Activated CD8-positive, alpha-beta T cell treated with anti-CD3 and anti-CD28 coated beads, Interleukin-2, amount 10 ng/mL, durations not matched to agents 7 days and 5 days (primary cell): ENCODE results near the gene FCHO2. TPM values are rescaled to one million over a fixed set of nuclear protein-coding genes. Genes with fewer than 3 reads are reported as not detected.
A peak's percentile ranks its signal among the peaks of the same experiment; 100 is the strongest.
"Not testable (repeated sequence)": the region's sequence is repeated elsewhere in the genome, so short reads cannot be mapped to it uniquely, and the experiment has no call there.

Experiments used
- ATAC-seq: fragments of 150-1000 bp; cut with Tn5 transposase; one replicate; pipeline ENCODE4 v1.10.0; 2021; ENCODE audit warnings: moderate library complexity
- CTCF ChIA-PET: fragments of 350-600 bp; sonication (Branson Sonifier 250); formaldehyde crosslinking; loops from one replicate; lab custom pipeline; 2021; ENCODE audit warnings: antibody characterized with exemption; lab: Charles Lee
- POLR2A ChIA-PET: fragments of 350-600 bp; sonication (Branson Sonifier 250); formaldehyde crosslinking; loops from one replicate; lab custom pipeline; 2021; ENCODE audit warnings: antibody characterized with exemption; lab: Charles Lee
- DNase-seq: peaks from one replicate; pipeline ENCODE4 v3.0.0-alpha.2; 2020
- H3K27ac Mint-ChIP-seq: one replicate; pipeline ENCODE4 v1.8.0; 2021; ENCODE audit warnings: mild to moderate bottlenecking, mixed read lengths
- H3K27me3 Mint-ChIP-seq: one replicate; pipeline ENCODE4 v1.8.0; 2021; ENCODE audit warnings: low read depth, mixed read lengths
- H3K36me3 Mint-ChIP-seq: one replicate; pipeline ENCODE4 v1.8.0; 2021; ENCODE audit warnings: low read depth, mixed read lengths
- H3K4me1 Mint-ChIP-seq: one replicate; pipeline ENCODE4 v1.8.0; 2021; ENCODE audit warnings: low read depth, mixed read lengths
- H3K4me3 Mint-ChIP-seq: one replicate; pipeline ENCODE4 v1.8.0; 2021; ENCODE audit warnings: mild to moderate bottlenecking, mixed read lengths
- H3K9me3 Mint-ChIP-seq: one replicate; pipeline ENCODE4 v1.8.0; 2022; ENCODE audit warnings: mixed read lengths; ENCODE audit not compliant: insufficient read depth
- total RNA-seq, 2 experiments: library from RNA; stranded (reverse); gene quantifications; one replicate each; pipeline ENCODE4 v1.2.3, GENCODE V29; 2021

Gene FCHO2, protein sequence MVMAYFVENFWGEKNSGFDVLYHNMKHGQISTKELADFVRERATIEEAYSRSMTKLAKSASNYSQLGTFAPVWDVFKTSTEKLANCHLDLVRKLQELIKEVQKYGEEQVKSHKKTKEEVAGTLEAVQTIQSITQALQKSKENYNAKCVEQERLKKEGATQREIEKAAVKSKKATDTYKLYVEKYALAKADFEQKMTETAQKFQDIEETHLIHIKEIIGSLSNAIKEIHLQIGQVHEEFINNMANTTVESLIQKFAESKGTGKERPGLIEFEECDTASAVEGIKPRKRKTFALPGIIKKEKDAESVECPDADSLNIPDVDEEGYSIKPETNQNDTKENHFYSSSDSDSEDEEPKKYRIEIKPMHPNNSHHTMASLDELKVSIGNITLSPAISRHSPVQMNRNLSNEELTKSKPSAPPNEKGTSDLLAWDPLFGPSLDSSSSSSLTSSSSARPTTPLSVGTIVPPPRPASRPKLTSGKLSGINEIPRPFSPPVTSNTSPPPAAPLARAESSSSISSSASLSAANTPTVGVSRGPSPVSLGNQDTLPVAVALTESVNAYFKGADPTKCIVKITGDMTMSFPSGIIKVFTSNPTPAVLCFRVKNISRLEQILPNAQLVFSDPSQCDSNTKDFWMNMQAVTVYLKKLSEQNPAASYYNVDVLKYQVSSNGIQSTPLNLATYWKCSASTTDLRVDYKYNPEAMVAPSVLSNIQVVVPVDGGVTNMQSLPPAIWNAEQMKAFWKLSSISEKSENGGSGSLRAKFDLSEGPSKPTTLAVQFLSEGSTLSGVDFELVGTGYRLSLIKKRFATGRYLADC
- under 1 TPM; 0.34 to 0.47 TPM for total RNA-seq

DNA sequence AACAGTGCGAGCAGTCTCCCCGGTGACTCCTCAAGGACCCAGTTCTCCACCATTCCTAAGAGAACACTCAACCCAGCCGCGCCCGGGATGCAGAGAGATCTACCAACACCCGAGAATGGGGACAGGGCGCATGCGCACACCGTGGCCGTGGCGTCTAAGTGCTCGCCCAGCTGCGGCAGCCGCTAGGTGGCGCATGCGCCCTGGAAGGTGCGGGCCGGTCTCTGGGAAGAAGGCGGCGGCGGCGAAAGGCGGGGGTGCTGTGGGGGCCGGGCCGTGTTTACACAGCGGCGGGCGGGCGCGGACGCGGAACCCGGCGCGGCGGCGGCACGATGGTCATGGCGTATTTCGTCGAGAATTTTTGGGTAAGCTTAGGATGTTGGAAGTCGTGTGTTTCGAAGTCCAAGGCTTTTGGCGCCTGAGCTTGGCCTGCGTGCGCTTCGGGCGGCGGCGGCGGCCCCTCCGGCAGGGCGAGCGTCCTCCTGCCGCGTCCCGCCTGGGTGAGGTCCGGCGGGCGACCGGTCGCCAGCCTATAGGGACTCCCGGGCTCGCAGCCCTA lies at the start of gene FCHO2:
Gene FCHO2 (plus strand): TSS at position 274 of the 556 bp plus-strand sequence. CDS start 56 bp downstream, at position 330.
- H3K9me3 Mint-ChIP-seq = no peaks in the 10 kb centered on the region
- ChIA-PET POLR2A (no interaction called here), CTCF (interaction anchor here (1.0 to 2.1 kb wide), 6 partner anchors 43 to 495 kb away, joined by 3 to 6 read pairs (median 4); no protein-coding TSS in a partner anchor)
- H3K4me3 Mint-ChIP-seq = peak within 1 kb of the TSS; percentile 90
- H3K4me1 Mint-ChIP-seq = peaks cover 16% of the 10 kb centered on the region
- DNase-seq (peak; percentile 96), ATAC-seq (peak; percentile 97)
- H3K27ac Mint-ChIP-seq = peak within 1 kb of the TSS; percentile 69
- peaks cover 50% of the 10 kb centered on the region for H3K27me3 Mint-ChIP-seq
- H3K36me3 Mint-ChIP-seq = no peaks in the 10 kb centered on the region

DNA sequence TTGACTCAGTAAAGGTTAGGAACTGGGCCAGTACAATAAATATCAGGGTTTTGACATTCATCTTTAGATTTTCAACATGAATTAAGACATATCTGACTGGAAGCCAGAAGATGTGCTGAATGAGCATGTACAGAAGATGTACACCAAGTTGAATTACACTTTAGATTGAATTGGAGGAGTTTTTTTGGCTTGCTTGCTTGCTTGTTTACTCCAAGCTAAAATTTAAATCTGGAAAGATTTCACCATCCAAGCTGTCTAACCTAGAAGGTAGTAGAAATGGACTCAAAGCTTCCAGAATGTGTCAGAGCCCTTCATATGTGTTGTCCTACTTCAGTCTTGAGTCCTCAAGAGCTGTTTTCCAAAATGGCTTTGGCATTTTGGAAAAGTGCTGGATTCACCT lies 49.0 kb upstream of the FCHO2 start:
- ATAC-seq (no peak), DNase-seq (no peak)
- Mint-ChIP-seq H3K36me3 (peaks cover 50% of the 10 kb centered on the region), H3K27ac (no peak overlapping the region), H3K27me3 (no peaks in the 10 kb centered on the region), H3K4me3 (no peak overlapping the region), H3K9me3 (no peaks in the 10 kb centered on the region), H3K4me1 (no peaks in the 10 kb centered on the region)
- POLR2A ChIA-PET = interaction anchor here (0.6 kb wide), 1 partner anchor 52 kb away, joined by 4 read pairs; no protein-coding TSS in a partner anchor
- CTCF ChIA-PET = no interaction called here

DNA sequence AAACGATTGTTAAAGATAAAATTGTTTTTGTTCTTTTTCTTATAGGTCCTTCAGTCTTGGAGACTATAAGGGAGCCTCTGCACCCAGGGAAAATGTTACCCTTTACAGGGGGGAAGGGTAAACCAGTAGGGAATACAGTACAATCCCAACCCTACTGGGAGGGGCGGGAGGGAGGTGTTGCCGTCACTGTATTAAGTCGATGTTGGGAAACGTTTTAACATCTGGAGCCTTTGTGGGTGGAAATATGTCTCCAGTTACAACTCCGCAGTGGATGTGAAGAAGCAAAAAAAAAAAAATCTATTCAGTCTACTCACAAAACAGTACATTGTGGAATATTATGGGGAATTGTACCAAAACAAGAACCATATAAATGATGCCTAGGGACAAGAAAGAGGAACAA lies 47.2 kb upstream of the FCHO2 start:
- H3K9me3 Mint-ChIP-seq = no peaks in the 10 kb centered on the region
- CTCF ChIA-PET = no interaction called here

DNA sequence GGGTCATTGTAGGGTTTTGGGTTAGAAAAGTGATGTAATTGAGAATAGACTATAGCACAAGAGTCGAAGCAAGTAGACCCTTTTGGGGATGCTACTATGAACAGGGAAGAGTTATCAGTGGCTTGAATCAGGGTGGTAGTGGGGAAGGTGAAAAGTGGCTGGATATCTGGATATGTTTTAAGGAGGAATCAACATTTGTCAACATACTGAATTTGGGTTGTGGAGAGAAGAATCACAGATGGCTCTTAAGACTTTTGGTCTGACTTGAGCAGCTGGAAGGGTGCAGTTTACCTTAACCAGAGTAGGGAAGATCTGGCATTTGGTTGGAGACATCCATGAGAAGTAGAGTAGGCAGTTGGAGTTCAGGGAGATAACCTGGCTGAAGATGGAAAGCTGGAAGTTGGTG lies 38.5 kb upstream of the FCHO2 start:
- H3K4me1 Mint-ChIP-seq = no peaks in the 10 kb centered on the region
- H3K27ac Mint-ChIP-seq = no peak overlapping the region
- H3K27me3 Mint-ChIP-seq = no peaks in the 10 kb centered on the region
- DNase-seq (no peak), ATAC-seq (no peak)
- peaks cover 2% of the 10 kb centered on the region for H3K36me3 Mint-ChIP-seq
- no peaks in the 10 kb centered on the region for H3K9me3 Mint-ChIP-seq
- ChIA-PET POLR2A (no interaction called here), CTCF (no interaction called here)
- H3K4me3 Mint-ChIP-seq = no peak overlapping the region

More for the DNA sequence above, 47.2 kb upstream of the FCHO2 start:
- H3K27ac Mint-ChIP-seq = no peak overlapping the region
- DNase-seq (no peak), ATAC-seq (no peak)
- H3K27me3 Mint-ChIP-seq = no peaks in the 10 kb centered on the region
- no peak overlapping the region for H3K4me3 Mint-ChIP-seq
- POLR2A ChIA-PET = no interaction called here
- H3K4me1 Mint-ChIP-seq = no peaks in the 10 kb centered on the region
- H3K36me3 Mint-ChIP-seq = peaks cover 39% of the 10 kb centered on the region

DNA sequence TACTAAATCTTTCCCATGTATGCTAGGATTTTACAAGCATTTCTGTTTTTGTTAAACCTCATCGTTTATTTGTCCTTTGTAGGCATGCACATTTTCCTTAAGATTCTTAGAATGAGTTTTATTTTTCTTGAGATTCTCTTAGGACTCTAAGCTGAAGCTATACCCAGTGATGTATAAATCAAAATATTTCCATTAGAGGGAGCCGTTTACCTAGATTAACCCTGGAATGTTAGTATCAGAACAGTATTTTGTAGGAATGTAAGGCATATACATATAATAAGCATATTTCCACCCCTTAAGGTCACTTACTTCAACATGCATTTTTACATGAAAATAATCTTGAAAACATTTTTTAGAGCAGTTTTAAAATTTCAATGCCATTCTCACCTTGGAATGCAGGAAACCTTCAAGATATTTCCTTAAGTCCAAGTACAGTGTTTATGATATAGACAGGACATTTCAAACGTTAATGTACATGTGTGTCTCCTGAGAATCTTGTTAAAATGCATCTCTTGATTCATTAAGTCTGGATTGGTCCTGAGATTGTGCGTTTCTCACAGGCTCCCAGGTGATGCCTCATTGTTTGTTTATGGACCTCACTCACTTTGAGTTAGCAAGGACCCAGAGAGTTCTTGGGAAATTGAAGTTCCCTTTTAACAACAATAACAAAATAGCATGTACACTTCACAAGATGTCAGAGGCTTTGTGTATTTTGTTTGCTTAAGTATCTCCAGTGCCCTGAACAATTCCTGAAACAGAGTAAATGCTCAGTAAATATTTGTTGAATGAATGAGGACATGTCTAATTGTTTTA lies 34.9 kb upstream of the FCHO2 start:
- Mint-ChIP-seq H3K36me3 (no peaks in the 10 kb centered on the region), H3K4me3 (no peak overlapping the region), H3K27ac (no peak overlapping the region), H3K9me3 (no peaks in the 10 kb centered on the region), H3K4me1 (no peaks in the 10 kb centered on the region), H3K27me3 (peaks cover 3% of the 10 kb centered on the region)
- DNase-seq (no peak), ATAC-seq (no peak)
- POLR2A ChIA-PET = no interaction called here
- CTCF ChIA-PET = no interaction called here

DNA sequence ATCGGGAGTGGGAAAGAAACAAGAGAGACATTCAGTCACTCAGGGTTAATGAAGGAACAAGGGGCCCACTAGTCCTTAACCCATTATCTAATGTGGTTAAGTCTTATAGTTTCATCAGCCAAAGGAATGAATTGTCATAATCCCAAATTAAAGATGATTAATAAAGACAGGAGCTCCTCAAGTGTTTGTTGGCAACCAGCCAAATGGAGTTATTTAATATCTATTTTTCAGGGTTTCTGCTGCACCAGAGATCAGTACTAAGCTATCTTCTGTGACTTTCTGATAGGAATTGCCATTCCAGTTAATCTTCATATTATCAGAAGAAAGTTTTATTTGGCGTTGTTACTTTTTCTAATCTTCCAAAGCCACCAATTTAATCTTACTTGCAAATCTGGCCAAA lies 34.0 kb upstream of the FCHO2 start:
- no peaks in the 10 kb centered on the region for H3K4me1 Mint-ChIP-seq
- no peaks in the 10 kb centered on the region for H3K9me3 Mint-ChIP-seq
- no peaks in the 10 kb centered on the region for H3K36me3 Mint-ChIP-seq
- no peak overlapping the region for H3K27ac Mint-ChIP-seq
- no peak overlapping the region for H3K4me3 Mint-ChIP-seq
- peaks cover 3% of the 10 kb centered on the region for H3K27me3 Mint-ChIP-seq
- CTCF ChIA-PET = no interaction called here
- ATAC-seq (no peak), DNase-seq (no peak)
- POLR2A ChIA-PET = no interaction called here

DNA sequence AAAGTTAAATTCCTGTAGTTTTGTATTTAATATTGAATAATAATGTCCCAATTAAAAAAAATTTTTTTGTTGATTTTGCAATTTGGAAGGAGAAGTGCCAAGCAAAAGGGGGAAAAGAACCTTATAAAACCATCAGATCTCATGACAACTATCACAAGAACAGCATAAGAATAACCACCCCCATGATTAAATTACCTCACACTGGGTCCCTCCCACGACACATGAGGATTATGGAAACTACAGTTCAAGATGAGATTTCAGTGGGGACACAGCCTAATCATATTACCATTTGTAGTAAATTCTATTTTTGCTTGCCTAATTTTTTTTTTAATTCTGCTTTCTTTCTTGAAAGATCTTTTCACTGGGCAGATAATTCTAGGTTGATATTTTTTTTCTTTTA lies 33.4 kb upstream of the FCHO2 start:
- ATAC-seq (no peak), DNase-seq (no peak)
- Mint-ChIP-seq H3K36me3 (no peaks in the 10 kb centered on the region), H3K27me3 (peaks cover 3% of the 10 kb centered on the region), H3K9me3 (no peaks in the 10 kb centered on the region), H3K27ac (no peak overlapping the region), H3K4me1 (no peaks in the 10 kb centered on the region), H3K4me3 (no peak overlapping the region)
- ChIA-PET CTCF (no interaction called here), POLR2A (no interaction called here)

DNA sequence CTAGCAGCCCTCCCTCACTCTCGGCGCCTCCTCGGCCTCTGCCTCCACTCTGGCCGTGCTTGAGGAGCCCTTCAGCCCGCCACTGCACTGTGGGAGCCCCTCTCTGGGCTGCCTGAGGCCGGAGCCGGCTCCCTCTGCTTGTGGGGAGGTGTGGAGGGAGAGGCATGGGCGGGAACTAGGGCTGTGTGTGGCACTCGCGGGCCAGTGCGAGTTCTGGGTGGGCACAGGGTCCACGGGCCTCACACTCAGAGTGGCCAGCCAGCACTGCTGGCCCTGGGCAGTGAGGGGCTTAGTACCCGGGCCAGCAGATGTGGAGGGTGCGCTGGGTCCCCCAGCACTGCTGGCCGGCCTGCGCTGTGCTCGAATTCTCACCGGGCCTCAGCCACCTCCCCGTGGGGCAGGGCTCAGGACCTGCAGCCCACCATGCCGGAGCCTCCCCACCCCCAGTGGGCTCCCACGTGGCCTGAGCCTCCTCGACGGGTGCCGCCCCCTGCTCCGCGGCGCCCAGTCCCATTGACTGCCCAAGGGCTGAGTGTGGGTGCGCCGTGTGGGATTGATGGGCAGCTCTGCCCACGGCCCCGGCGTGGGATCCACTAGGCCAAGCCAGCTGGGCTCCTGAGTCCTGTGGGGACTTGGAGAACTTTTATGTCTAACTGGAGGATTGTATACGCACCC lies 30.4 kb upstream of the FCHO2 start:
- Mint-ChIP-seq H3K36me3 (no peaks in the 10 kb centered on the region), H3K4me3 (no peak overlapping the region), H3K4me1 (no peaks in the 10 kb centered on the region), H3K9me3 (no peaks in the 10 kb centered on the region), H3K27ac (no peak overlapping the region), H3K27me3 (peaks cover 9% of the 10 kb centered on the region)
- ChIA-PET POLR2A (no interaction called here), CTCF (no interaction called here)
- DNase-seq (no peak), ATAC-seq (no peak)

DNA sequence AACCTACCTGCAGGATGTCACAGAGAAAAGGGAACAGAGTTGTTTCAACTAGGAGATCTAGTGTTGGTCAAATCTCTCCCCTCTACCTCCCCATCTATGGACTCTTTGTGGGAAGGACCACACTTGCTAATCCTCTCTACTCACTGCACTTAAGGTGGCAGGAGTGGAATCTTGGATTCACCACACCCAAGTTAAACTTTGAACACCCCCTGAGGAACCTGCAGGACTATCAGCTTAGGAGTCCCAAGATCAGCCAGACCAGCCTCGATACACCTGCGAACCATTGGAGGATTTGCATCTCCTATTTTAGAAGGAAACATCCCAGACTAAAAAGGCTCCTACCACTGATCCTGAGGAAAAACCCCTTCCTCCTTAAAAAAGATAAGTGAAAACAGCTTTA lies 23.2 kb upstream of the FCHO2 start:
- H3K27ac Mint-ChIP-seq, DNase-seq, CTCF ChIA-PET, H3K36me3 Mint-ChIP-seq, ATAC-seq, H3K9me3 Mint-ChIP-seq, POLR2A ChIA-PET, H3K4me1 Mint-ChIP-seq, H3K4me3 Mint-ChIP-seq: not testable (repeated sequence)
- H3K27me3 Mint-ChIP-seq = peaks cover 15% of the 10 kb centered on the region

DNA sequence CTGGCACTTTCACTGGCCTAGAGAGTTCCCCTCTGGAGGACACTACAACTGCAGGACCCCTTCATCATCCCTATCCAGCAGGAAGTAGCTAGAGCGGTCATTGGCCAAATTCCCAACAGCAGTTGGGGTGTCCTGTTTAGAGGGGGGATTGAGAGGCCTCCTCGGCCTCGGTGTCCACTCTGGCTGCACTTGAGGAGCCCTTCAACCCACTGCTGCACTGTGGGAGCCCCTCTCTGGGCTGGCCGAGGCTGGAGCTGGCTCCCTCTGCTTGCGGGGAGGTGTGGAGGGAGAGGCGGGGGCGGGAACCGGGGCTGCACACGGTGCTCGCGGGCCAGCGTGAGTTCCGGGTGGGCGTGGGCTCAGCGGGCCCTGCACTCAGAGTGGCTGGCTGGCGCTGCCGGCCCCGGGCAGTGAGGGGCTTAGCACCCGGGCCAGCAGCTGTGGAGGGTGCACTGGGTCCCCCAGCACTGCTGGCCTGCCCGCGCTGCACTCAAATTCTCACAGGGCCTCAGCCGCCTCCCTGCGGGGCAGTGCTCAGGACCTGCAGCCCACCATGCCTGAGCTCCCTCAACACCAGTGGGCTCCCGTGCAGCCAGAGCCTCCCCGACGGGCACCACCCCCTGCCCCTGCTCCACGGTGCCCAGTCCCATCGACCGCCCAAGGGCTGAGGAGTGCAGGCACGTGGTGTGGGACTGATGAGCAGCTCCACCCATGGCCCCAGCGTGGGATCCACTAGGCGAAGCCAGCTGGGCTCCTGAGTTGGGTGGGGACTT lies 20.7 kb upstream of the FCHO2 start:
- H3K4me1 Mint-ChIP-seq, H3K36me3 Mint-ChIP-seq, POLR2A ChIA-PET, H3K4me3 Mint-ChIP-seq, CTCF ChIA-PET, H3K9me3 Mint-ChIP-seq, DNase-seq, H3K27ac Mint-ChIP-seq, ATAC-seq: not testable (repeated sequence)
- peaks cover 19% of the 10 kb centered on the region for H3K27me3 Mint-ChIP-seq
